ENCODE data around the gene SMO.
A peak's percentile ranks its signal among the peaks of the same experiment; 100 is the strongest.

The SMO gene

GRCh38 chr7:129240119-129240820 lies 51.8 kb downstream of the SMO start:
- DNase-seq, result no peak

DNA sequence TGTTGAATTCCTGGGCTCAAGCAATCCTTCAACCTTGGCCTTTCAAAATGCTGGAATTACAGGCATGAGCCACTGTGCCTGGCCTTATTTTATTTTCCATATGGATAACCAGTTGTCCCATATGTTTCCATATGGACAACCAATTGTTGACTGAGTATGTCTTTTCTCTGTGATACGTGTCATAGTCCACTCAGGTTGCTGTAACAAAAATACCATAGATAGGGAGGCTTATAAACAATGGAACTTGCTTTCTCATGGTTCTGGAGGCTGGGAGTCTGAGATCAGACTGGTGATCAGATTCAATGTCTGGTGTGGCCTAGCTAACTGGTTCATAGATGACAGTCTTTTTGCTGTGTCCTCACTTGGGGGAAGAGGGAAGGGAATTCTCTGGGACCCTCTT lies 55.8 kb downstream of the SMO start:
- no peak for DNase-seq

GRCh38 chr7:129245533-129245932 lies 57.1 kb downstream of the SMO start:
- DNase-seq, result no peak

DNA sequence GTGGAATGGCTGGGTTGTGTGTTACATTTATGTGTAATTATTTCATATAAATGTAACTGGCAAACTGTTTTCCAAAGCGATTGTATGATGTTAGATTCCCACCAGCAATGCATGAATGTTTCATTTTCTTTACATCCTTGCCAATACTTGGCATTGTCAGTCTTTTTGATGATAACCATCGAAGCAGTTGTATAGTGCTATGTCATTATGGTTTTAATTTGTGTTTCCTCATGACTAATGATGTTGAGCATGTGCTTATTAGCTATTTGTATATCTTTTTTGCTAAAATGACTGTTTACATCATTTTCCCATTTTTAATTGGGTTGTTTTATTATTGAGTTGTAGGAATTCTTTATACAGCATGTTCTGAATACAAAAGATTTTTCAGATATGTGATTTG lies 58.7 kb downstream of the SMO start:
- no peak for DNase-seq

DNA sequence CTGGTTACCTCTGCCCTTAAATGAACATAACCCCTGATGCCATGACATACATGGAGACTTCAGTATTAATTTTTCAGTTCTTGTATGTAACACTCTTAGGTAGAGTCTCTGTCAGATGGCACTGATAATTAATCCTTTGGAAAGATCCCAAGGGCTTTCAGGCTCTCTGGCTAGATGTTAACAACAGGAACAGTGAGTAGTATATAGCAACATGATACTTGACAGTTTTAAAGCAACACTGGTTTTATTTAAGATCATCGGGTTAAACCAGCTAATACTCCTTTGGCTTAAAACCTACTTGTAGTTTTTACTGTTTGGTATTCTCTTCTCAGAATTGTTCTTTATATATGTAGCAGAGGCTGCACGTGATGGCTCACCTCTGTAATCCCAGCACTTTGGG lies 63.7 kb downstream of the SMO start:
- peak; percentile 88 to 96 for DNase-seq

DNA sequence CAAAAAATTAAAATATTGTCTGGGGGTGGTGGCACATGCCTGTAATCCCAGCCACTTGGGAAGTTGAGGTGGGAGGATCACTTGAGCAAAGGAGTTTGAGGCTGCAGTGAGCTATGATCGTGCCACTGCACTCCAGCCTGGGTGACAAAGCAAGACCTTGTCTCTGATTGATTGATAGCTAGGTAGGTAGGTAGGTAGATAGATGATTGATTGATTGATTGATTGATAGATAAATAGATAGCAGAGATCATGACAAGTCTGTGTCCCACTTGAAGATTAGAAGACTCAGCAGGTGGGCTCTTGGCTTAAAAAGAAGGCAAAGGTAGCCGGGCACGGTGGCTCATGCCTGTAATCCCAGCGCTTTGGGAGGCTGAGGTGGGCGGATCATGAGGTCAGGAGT lies 64.2 kb downstream of the SMO start:
- peak in 1 of 2 experiments; percentile 24 for DNase-seq

- no peak for DNase-seq
These were observed 67.4 kb downstream of the SMO start for GRCh38 chr7:129255800-129256199.

GRCh38 chr7:129256221-129256620 lies 67.8 kb downstream of the SMO start:
- DNase-seq, result no peak

GRCh38 chr7:129257168-129257567 lies 68.7 kb downstream of the SMO start:
- DNase-seq, result no peak

DNA sequence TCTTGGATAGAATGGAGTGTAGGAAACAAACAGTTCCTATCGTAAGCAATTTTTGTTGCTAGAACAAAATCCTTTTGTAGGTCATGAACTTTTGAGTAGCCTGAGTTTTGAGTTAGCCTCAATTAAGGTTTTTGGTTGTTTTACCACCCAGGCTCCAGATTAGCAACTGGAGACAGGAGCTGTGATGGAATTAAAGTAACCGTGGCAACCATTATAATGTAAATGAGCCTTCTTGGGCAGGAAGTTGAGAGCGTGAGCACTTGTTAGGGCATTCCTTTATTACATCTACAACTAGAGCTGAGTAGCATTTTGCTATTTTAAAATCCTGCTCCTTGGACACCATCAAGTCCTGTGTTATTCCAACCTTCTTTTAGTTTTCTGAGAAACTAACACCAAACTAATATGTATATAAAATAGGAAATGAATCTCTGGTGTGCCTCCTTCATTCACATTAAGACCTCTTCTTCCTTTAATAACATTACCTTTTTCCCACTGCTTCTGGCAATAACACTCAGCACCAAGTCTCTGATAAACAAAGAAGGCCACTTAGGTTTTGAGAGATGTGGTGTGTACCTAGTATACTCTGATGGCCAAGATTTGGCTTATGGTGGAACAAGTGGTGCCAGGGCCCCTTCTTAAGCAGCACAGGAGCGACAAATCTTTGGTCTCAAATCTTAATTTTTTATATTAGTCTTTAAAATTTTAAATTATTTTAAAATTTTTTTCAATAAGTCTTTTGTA lies 70.4 kb downstream of the SMO start:
- DNase-seq, result peak in 1 of 2 experiments; percentile 30

DNA sequence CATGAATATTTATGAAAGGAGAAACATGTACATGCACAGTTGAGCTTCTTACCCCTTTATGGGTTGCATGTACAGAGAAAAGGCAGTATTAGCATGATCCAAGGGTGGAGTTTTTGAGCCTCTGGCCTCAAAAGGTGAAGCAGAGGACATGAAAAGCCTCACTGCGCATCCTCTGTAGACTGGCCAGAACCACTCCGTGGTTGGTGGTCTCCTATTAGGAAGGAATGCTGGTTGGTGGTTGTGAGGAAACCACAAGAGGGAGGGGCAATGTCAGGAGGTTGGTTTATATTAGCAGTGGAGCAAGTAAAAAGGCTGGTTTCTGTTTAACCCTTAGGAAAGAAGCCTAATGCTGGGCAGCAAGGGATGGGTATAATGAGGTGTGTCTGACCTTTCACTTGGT lies 73.9 kb downstream of the SMO start:
- DNase-seq, result no peak

All from NCI-H524 (cell line).